Measurements from ENCODE around the gene IGSF9B.
"Not testable (repeated sequence)": the region's sequence is repeated elsewhere in the genome, so short reads cannot be mapped to it uniquely, and the experiment has no call there.

The IGSF9B gene, protein sequence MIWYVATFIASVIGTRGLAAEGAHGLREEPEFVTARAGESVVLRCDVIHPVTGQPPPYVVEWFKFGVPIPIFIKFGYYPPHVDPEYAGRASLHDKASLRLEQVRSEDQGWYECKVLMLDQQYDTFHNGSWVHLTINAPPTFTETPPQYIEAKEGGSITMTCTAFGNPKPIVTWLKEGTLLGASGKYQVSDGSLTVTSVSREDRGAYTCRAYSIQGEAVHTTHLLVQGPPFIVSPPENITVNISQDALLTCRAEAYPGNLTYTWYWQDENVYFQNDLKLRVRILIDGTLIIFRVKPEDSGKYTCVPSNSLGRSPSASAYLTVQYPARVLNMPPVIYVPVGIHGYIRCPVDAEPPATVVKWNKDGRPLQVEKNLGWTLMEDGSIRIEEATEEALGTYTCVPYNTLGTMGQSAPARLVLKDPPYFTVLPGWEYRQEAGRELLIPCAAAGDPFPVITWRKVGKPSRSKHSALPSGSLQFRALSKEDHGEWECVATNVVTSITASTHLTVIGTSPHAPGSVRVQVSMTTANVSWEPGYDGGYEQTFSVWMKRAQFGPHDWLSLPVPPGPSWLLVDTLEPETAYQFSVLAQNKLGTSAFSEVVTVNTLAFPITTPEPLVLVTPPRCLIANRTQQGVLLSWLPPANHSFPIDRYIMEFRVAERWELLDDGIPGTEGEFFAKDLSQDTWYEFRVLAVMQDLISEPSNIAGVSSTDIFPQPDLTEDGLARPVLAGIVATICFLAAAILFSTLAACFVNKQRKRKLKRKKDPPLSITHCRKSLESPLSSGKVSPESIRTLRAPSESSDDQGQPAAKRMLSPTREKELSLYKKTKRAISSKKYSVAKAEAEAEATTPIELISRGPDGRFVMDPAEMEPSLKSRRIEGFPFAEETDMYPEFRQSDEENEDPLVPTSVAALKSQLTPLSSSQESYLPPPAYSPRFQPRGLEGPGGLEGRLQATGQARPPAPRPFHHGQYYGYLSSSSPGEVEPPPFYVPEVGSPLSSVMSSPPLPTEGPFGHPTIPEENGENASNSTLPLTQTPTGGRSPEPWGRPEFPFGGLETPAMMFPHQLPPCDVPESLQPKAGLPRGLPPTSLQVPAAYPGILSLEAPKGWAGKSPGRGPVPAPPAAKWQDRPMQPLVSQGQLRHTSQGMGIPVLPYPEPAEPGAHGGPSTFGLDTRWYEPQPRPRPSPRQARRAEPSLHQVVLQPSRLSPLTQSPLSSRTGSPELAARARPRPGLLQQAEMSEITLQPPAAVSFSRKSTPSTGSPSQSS (N-terminal part only)

GRCh38 chr11:133956650-133957633 is at the start of gene IGSF9B:
Gene IGSF9B (minus strand): TSS chr11:133956968. CDS start chr11:133956754, 214 bp downstream.
- Histone ChIP-seq H3K4me3 (ENCODE audit: low read depth, low read length) (peak within 1 kb of the TSS; percentile 64), H3K4me1 (ENCODE audit: control insufficient read depth, insufficient read depth, low read length, unreplicated experiment) (no peaks in the 10 kb centered on the region), H3K79me2 (ENCODE audit: control insufficient read depth, insufficient read depth, low read length, unreplicated experiment) (no peaks in the 10 kb centered on the region), H3K36me3 (ENCODE audit: insufficient read depth, low read length) (no peaks in the 10 kb centered on the region), H3K27me3 (ENCODE audit: insufficient read depth, low read length) (peaks cover 67% of the 10 kb centered on the region), H3K27ac (ENCODE audit: low read depth, low read length) (no peak within 1 kb of the TSS), H2AFZ (ENCODE audit: low read length, unreplicated experiment) (no peak within 1 kb of the TSS)

GRCh38 chr11:134004496-134005172 is 47.9 kb upstream of the IGSF9B start:
- H3K27me3 ChIP-seq (ENCODE audit: insufficient read depth, low read length) = peaks cover 10% of the 10 kb centered on the region; the same call in 1 of the 2 replicates
- H3K79me2 ChIP-seq (ENCODE audit: control insufficient read depth, insufficient read depth, low read length, unreplicated experiment) = no peaks in the 10 kb centered on the region
- H3K4me1 ChIP-seq (ENCODE audit: control insufficient read depth, insufficient read depth, low read length, unreplicated experiment) = no peaks in the 10 kb centered on the region
- no peaks in the 10 kb centered on the region for H3K36me3 ChIP-seq (ENCODE audit: insufficient read depth, low read length)
- no peak overlapping the region for H3K27ac ChIP-seq (ENCODE audit: low read depth, low read length)
- H3K4me3 ChIP-seq (ENCODE audit: low read depth, low read length) = no peak overlapping the region
- H2AFZ ChIP-seq (ENCODE audit: low read length, unreplicated experiment) = no peak overlapping the region

DNA sequence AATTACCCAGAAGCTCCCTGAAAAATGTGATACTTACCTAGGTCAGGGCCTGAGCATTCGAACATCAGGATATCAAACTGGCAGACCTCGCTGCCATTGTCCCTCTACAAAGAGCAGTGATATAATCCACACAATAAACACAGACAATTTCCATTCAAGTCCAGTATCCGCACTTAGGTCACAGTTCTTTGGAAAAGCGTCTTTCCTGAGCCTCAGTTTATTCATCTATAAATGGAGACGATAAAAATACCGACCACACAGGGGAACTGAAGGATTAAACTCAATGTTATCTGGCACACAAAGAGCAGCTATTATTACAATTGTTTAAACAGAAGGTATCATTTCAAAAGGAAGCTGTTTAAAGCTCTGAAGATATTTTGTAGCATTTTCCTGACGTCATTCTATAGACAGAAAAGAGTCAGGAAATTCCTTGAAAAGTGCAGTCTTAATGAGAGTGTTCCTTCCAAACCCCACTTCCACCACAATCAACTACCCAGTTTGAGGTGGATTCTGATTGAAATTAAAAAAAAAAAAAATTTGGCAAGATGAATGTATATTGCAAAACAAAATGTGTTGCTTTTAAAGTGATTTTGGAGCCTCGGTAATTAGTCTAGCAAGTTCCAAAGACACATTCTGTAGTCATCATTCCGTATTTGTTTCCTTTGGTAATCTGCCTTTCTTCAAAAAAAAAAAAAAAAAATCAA is 47.2 kb upstream of the IGSF9B start:
- Histone ChIP-seq H3K79me2 (ENCODE audit: control insufficient read depth, insufficient read depth, low read length, unreplicated experiment) (no peaks in the 10 kb centered on the region), H3K4me1 (ENCODE audit: control insufficient read depth, insufficient read depth, low read length, unreplicated experiment) (no peaks in the 10 kb centered on the region), H3K27ac (ENCODE audit: low read depth, low read length) (no peak overlapping the region), H2AFZ (ENCODE audit: low read length, unreplicated experiment) (no peak overlapping the region), H3K36me3 (ENCODE audit: insufficient read depth, low read length) (no peaks in the 10 kb centered on the region), H3K27me3 (ENCODE audit: insufficient read depth, low read length) (0 out of 2 replicates have a peak, but pooled peaks cover 10% of the 10 kb centered on the region), H3K4me3 (ENCODE audit: low read depth, low read length) (no peak overlapping the region)

GRCh38 chr11:134002819-134003218 is 46.1 kb upstream of the IGSF9B start:
- not testable (repeated sequence) for H2AFZ ChIP-seq (ENCODE audit: low read length, unreplicated experiment); H3K4me1 ChIP-seq (ENCODE audit: control insufficient read depth, insufficient read depth, low read length, unreplicated experiment); H3K36me3 ChIP-seq (ENCODE audit: insufficient read depth, low read length); H3K4me3 ChIP-seq (ENCODE audit: low read depth, low read length); H3K27ac ChIP-seq (ENCODE audit: low read depth, low read length); H3K27me3 ChIP-seq (ENCODE audit: insufficient read depth, low read length); H3K79me2 ChIP-seq (ENCODE audit: control insufficient read depth, insufficient read depth, low read length, unreplicated experiment)

GRCh38 chr11:134002338-134002737 is 45.6 kb upstream of the IGSF9B start:
- H2AFZ ChIP-seq (ENCODE audit: low read length, unreplicated experiment); H3K4me3 ChIP-seq (ENCODE audit: low read depth, low read length); H3K4me1 ChIP-seq (ENCODE audit: control insufficient read depth, insufficient read depth, low read length, unreplicated experiment); H3K79me2 ChIP-seq (ENCODE audit: control insufficient read depth, insufficient read depth, low read length, unreplicated experiment); H3K36me3 ChIP-seq (ENCODE audit: insufficient read depth, low read length); H3K27me3 ChIP-seq (ENCODE audit: insufficient read depth, low read length); H3K27ac ChIP-seq (ENCODE audit: low read depth, low read length): not testable (repeated sequence)

DNA sequence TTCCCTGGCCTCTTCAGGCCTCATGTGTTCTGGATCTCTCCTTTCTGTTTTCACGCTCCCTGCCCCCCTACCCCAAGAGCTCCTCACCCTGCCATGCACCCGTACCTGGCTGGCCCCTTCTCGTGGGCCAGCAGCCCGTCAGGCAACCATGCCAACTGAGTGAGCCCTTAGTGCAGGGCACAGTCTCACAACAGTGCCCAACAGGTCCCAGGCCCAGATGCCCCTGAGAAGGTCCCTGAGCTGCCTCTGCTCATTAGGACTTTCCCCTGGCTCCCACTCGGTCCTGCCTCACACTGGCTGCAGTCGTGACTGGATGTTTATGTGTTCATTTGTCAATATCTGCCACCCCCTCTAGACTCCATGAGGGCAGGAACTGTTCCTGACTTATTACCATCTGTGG is 44.8 kb upstream of the IGSF9B start:
- H3K4me1 ChIP-seq (ENCODE audit: control insufficient read depth, insufficient read depth, low read length, unreplicated experiment) = no peaks in the 10 kb centered on the region
- no peaks in the 10 kb centered on the region for H3K79me2 ChIP-seq (ENCODE audit: control insufficient read depth, insufficient read depth, low read length, unreplicated experiment)
- H3K36me3 ChIP-seq (ENCODE audit: insufficient read depth, low read length) = no peaks in the 10 kb centered on the region
- no peak overlapping the region for H3K27ac ChIP-seq (ENCODE audit: low read depth, low read length)
- no peak overlapping the region for H2AFZ ChIP-seq (ENCODE audit: low read length, unreplicated experiment)
- no peak overlapping the region for H3K4me3 ChIP-seq (ENCODE audit: low read depth, low read length)
- 0 out of 2 replicates have a peak, but pooled peaks cover 4% of the 10 kb centered on the region for H3K27me3 ChIP-seq (ENCODE audit: insufficient read depth, low read length)

- 0 out of 2 replicates have a peak, but pooled peaks cover 4% of the 10 kb centered on the region for H3K27me3 ChIP-seq (ENCODE audit: insufficient read depth, low read length)
- no peaks in the 10 kb centered on the region for H3K4me1 ChIP-seq (ENCODE audit: control insufficient read depth, insufficient read depth, low read length, unreplicated experiment)
- H3K27ac ChIP-seq (ENCODE audit: low read depth, low read length) = no peak overlapping the region
- H2AFZ ChIP-seq (ENCODE audit: low read length, unreplicated experiment) = no peak overlapping the region
- no peak overlapping the region for H3K4me3 ChIP-seq (ENCODE audit: low read depth, low read length)
- H3K36me3 ChIP-seq (ENCODE audit: insufficient read depth, low read length) = no peaks in the 10 kb centered on the region
- no peaks in the 10 kb centered on the region for H3K79me2 ChIP-seq (ENCODE audit: control insufficient read depth, insufficient read depth, low read length, unreplicated experiment)
Measured at GRCh38 chr11:134001088-134001487, 44.3 kb upstream of the IGSF9B start.

- H3K36me3 ChIP-seq (ENCODE audit: insufficient read depth, low read length) = no peaks in the 10 kb centered on the region
- H2AFZ ChIP-seq (ENCODE audit: low read length, unreplicated experiment) = no peak overlapping the region
- no peaks in the 10 kb centered on the region for H3K4me1 ChIP-seq (ENCODE audit: control insufficient read depth, insufficient read depth, low read length, unreplicated experiment)
- no peaks in the 10 kb centered on the region for H3K27me3 ChIP-seq (ENCODE audit: insufficient read depth, low read length)
- no peak overlapping the region for H3K4me3 ChIP-seq (ENCODE audit: low read depth, low read length)
- H3K27ac ChIP-seq (ENCODE audit: low read depth, low read length) = no peak overlapping the region
- no peaks in the 10 kb centered on the region for H3K79me2 ChIP-seq (ENCODE audit: control insufficient read depth, insufficient read depth, low read length, unreplicated experiment)
Measured at GRCh38 chr11:133999355-133999754, 42.6 kb upstream of the IGSF9B start.

- Histone ChIP-seq H3K36me3 (ENCODE audit: insufficient read depth, low read length) (no peaks in the 10 kb centered on the region), H3K27me3 (ENCODE audit: insufficient read depth, low read length) (no peaks in the 10 kb centered on the region), H2AFZ (ENCODE audit: low read length, unreplicated experiment) (no peak overlapping the region), H3K27ac (ENCODE audit: low read depth, low read length) (no peak overlapping the region), H3K79me2 (ENCODE audit: control insufficient read depth, insufficient read depth, low read length, unreplicated experiment) (no peaks in the 10 kb centered on the region), H3K4me1 (ENCODE audit: control insufficient read depth, insufficient read depth, low read length, unreplicated experiment) (no peaks in the 10 kb centered on the region), H3K4me3 (ENCODE audit: low read depth, low read length) (no peak overlapping the region)
Measured at GRCh38 chr11:133997554-133997953, 40.8 kb upstream of the IGSF9B start.
